22Rv1 (cell line): ENCODE results near the gene ASTN1.

Source experiments
- CTCF ChIP-seq: fragments of 450-650 bp; IDR thresholded peaks from 2 replicates; pipeline ENCODE4 v1.5.1; 2017; ENCODE audit warnings: mild to moderate bottlenecking
- ZFX ChIP-seq: fragments of 450-650 bp; IDR thresholded peaks from 2 replicates; pipeline ENCODE4 v1.6.1; 2017; ENCODE audit warnings: antibody characterized with exemption, borderline replicate concordance

GRCh38 chr1:177172866-177173265 lies 8.4 kb upstream of the ASTN1 start:
- no peak for TF ChIP-seq CTCF
- TF ChIP-seq ZFX, result no peak
